GM21825 (cell line): ENCODE measurements around the gene CLIC4.
"Not testable (repeated sequence)": the region's sequence is repeated elsewhere in the genome, so short reads cannot be mapped to it uniquely, and the experiment has no call there.

Source experiments
- ATAC-seq: cut with Tn5 transposase; IDR thresholded peaks from one replicate; pipeline ENCODE4 v1.9.1; 2021; ENCODE audit warnings: mild to moderate bottlenecking, moderate library complexity; ENCODE audit not compliant: unreplicated experiment

CLIC4 gene

GRCh38 chr1:24872061-24872850 lies 127.0 kb downstream of the CLIC4 start:
- ATAC-seq: no peak

DNA sequence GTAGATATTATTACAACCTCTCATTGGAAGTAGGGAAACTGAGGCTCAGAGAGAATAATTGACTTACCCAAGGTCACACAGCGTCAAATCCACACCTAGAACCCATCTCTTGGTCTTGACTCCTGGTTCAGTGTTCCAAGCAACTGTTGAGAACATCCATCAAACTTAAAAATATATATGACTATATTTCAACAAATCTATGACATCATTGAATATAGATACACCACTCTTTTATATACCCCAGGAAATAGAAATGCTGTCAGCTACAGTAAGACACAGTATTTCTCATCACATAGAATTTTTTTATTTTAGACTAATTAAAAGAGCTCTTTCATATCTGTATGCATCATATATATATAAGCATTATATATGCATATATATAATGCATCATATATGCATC lies 127.9 kb downstream of the CLIC4 start:
- no peak for ATAC-seq

GRCh38 chr1:24874056-24874455 lies 128.8 kb downstream of the CLIC4 start:
- ATAC-seq: no peak

DNA sequence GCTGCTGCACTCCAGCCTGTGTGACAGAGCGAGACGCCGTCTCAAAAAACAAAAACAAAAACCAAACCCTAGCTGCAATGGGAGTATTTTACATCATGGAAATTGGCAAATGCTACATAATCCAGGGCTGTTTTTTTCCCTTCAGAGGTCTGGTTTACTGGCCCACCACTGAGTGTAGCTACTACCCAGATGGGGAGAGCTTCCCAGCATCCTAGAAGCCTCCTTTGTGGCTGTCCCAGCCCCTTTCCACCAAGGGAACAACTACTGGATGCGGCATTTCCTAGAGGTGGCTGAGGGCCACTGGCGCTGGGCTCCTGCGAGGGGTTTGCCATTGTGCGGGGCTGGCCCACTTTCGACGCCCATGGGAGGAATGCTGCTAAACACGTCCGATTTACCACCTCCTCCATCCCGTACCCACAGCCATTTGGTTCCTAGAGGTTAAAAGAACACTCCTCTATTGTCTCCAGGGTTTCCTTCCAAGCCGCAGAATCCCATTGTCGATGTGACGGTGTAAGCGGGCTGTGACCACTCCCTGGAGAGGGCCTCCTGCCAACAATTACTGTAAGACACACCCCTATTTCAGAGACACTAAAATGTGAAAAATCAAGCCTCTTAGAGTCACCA lies 129.5 kb downstream of the CLIC4 start:
- ATAC-seq: no peak

GRCh38 chr1:24875257-24875656 lies 130.0 kb downstream of the CLIC4 start:
- no peak for ATAC-seq

GRCh38 chr1:24875991-24876506 lies 130.8 kb downstream of the CLIC4 start:
- no peak for ATAC-seq

GRCh38 chr1:24878045-24878444 lies 132.8 kb downstream of the CLIC4 start:
- no peak for ATAC-seq

DNA sequence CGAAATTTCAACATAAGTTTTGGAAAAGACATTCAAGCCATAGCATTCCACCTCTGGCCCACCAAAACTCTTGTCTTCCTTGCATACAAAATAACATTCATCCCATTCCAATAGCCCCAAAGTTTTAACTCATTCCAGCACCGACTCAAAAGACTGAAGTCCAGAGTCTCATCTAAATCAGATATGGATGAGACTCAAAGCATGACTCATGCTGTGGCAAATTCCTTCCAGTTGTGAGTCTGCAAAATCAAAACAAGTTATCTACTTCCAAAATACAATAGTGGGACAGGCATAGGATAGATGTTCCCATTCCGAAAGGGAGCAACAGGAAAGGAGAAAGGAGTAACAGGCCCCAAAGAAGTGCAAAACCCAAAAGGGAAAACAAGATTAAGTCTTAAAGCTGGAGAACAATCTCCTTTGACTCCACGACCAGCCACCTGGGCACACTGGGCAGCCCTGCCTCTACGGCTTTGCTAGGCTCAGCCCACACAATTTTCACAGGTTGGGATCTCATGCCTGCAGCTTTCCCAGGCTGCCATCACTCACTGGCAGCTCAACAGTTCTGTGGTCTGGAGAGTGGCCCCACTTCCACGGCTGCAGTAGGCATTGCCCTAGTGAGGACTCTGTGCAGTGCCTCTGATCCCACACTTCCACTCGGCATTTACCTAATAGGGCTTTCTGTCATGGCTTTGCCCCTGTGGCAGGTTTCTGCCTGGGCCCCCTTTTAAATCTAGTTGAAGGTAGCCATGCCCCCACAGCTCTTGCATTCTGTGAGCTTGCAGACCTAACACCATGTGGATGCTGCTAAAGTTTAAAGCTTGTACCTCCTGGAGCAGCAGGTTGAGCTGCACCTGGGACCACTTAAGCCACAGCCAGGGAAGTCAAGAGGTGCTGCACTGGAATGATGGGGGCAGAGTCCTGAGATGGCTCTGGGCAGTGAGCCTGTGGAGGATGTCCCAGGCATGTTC lies 133.8 kb downstream of the CLIC4 start:
- no peak for ATAC-seq

DNA sequence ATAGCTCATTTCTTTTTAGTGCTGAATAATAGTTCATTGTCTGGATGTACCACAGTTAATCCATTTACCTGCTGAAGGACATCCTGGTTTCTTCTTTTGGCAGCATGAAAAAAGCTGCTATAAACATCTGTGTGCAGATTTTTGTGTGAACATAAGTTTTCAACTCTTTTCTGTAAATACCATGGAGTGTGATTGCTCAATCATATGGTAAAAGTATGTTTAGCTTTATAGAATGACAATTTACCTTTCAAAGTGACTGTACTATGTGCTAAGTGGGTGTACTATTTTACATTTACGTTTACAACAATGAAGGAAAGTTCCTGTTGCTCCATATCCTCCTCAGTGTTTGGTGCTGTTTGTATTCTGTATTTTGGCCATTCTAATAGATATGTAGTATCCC lies 135.8 kb downstream of the CLIC4 start:
- ATAC-seq: no peak

DNA sequence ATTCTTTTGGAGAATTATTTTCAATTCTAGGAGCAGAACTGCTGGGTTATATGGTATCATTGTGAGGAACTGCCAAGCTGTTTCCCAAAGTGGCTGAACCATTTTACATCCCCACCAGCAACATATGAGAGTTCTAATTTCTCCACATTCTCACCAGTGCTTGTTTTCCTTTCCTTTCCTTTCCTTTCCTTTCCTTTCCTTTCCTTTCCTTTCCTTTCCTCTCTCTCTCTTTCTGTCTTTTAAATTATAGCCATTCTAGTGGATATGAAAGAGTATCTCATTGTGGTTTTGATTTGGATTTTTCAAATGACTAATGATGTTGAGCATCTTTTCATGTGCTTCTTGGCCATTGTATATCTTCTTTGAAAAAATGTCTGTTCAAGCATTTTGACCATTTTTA lies 139.5 kb downstream of the CLIC4 start:
- no peak for ATAC-seq

DNA sequence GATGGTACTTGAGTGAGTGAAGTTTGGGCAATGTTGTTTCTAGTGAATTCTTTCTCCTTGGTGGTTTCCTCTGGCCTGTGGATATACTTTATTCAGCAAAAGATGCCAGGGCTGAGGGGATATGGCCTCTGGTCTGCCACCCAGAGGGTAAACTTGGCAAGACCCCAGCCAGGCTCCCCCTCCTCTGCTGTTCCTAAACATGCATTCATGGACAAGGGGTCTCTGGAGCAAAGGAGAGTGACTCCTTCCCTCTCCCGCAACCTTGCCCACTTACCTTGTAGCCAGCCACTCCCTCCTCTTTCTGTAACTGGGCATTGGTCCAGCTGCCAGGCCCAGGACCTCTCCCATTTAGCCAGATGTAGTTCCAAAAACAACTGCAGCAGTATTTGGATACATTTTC lies 141.0 kb downstream of the CLIC4 start:
- ATAC-seq: no peak

DNA sequence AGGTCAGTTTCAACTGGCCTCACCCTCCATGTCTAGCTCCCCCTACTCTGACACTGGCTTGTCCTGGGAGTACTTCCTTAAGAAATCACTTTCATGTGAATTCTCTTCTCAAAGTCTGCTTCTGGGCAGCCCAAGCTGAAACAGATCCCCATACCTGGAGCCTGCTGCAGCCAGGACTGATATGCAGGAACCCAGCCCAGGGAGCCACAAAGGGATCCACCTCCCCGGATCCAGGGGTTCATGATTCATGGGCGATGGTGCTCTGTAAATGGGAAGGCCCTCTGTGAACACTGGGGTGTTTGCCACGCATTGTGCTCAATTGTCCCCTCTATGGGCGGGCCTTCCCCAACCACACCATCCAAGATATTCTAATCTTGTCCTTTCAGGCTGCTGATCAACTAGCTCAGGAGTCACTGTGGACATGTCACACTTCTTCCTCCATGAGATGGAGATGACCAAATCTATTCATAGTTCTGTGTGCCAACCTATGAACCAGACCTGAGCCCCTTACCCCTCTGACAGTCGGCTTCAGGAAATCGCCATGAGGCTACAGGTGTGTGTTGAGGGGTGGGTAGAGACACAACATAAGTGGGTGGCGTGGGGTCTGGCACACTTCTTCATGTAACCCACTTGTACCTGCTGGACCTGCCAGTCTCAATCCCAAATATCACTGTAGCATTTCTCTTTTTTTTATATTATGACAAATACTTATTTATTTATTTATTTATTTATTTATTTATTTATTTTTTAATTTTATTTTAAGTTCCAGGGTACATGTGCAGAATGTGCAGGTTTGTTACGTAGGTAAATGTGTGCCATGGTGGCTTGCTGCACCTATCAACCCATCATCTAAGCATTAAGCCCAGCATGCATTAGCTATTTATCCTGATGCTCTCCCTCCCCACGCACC lies 143.1 kb downstream of the CLIC4 start:
- ATAC-seq: no peak

DNA sequence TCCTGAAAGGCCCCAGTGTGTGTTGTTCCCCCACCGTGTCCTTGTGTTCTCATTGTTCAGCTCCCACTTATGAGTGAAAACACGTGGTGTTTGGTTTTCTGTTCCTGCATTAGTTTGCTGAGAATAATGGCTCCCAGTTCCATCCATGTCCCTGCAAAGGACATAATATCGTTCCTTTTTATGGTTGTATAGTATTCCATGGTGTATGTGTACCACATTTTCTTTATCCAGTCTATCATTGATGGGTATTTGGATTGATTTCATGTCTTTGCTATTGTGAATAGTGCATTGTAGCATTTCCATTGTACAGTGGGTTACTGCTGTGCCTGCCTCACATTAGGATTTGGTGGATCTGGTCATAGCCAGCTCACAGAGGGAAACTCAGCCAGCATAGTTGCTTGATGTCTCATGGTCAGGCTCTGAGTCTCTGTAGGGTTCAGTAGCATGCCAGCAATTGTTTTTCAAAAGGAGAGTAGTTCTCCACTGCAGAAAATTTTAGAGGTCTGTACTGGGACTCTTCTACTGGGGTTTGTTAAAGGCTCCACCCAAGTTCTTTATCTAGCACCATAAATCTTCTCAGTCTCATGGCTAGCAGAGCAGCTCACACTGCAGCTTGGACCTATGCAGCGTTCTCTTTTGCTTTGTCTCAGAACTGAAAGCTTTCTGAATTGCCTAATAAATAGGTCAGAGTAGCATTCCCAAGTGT lies 143.9 kb downstream of the CLIC4 start:
- no peak for ATAC-seq

GRCh38 chr1:24890887-24891286 lies 145.6 kb downstream of the CLIC4 start:
- ATAC-seq: no peak

DNA sequence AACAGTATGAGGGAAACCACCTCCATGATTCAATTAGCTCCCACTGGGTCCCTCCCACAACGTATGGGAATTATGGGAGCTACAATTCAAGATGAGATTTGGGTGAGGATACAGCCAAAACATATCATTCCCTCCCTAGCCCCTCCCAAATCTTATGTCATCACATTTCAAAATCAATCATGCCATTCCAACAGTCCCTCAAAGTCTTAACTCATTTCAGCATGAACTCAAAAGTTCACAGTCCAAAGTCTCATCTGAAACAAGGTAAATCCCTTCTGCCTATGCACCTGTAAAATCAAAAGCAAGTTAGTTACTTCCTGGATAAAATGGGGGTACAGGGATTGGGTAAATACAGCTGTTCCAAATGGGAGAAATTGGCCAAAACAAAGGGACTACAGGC lies 146.1 kb downstream of the CLIC4 start:
- ATAC-seq: not testable (repeated sequence)

DNA sequence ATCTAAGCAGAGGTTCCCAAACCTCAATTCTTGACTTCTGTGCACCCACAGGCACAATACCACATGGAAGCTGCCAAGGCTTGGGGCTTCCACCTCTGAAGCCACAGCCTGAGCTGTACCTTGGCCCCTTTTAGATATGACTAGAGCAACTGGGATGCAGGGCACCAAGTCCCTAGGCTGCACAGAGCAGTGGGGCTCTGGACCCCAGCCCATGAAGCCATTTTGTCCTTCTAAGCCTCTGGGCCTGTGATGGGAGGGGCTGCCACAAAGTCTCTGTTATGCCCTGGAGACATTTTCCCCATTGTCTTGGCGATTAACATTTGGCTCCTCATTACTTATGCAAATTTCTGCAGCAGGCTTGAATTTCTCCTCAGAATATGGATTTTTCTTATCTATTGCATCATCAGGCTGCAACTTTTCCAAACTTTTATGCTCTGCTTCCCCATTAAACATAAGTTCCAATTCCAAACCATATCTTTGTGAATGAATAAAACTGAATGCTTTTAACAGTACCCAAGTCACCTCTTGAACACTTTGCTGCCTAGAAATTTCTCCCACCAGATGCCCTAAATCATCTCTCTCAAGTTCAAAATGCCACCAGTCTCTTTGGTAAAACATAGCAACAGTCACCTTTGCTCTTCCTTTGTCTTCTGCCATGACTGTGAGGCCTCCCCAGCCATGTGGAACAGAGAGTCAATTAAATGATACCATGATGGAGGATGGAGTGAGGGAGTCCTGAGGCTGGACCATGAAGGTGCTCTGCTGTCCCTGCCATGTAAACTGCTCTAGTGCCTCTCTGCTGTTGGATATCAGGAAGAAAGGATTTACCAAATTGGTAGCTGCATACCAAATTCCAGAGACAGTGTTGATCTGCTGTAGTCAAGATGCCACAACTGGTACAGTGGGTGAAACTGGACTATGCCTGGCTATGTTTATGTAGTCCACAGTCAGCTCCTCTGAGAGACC lies 147.2 kb downstream of the CLIC4 start:
- ATAC-seq: no peak

GRCh38 chr1:24893431-24893830 lies 148.2 kb downstream of the CLIC4 start:
- ATAC-seq: no peak
